Measurements from ENCODE around the gene CCDC157.

DNA sequence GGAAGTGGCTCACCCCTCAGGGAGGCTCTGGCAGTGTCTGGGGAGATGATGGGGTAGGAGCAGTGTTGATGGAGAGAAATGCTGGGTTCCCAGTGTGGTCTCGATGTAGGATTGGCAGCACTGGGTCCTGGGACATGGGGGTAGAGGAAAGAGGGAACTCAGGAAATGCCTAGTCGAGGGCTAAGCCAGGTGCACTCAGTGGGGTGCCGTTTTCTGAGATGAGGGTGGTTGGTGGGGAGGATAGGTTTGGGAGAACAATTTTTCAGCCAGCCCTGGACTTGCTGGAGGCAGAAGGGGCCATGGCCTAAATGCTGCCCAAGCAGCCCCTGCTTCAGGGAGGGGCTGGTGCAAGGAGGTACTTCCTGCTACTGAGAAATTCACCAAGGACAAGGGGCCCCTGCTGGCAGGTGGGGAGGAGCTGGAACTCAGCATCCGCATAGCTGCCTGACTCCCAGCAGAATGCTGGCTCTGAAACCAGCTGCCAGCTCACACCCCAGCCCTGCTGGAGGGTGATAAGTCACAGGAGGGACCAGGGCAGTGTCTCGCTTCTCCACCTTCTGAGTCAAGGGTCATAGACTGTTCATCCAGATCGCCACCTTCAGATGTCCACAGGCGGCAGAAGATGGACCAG, 6.0 kb downstream of the CCDC157 start:
- TF ChIP-seq POLR2A (IDR thresholded peaks at IDR 0.05; ENCODE audit: low read depth, low read length) (no peak), POLR2AphosphoS5 (IDR thresholded peaks at IDR 0.05; ENCODE audit: low read depth, low read length) (no peak)
